ENCODE measurements around the gene PRKCG.

Gene PRKCG

GRCh38 chr19:53936029-53936428, 54.0 kb downstream of the PRKCG start:
- no peaks in the 10 kb centered on the region for H3K79me2 ChIP-seq (ENCODE audit: insufficient read depth, low read length)
- TF ChIP-seq EZH2phosphoT487 (conservative IDR thresholded peaks at IDR 0.05; ENCODE audit: low read length), result no peak
- no peaks in the 10 kb centered on the region for H3K9me3 ChIP-seq (ENCODE audit: insufficient read depth, low read length)
- H3K27ac ChIP-seq (ENCODE audit: low read depth, low read length), result no peak overlapping the region
- no peaks in the 10 kb centered on the region for H4K20me1 ChIP-seq (ENCODE audit: low read depth, low read length)
- no peaks in the 10 kb centered on the region for H3F3A ChIP-seq (ENCODE audit: insufficient read depth)
- H3K4me2 ChIP-seq (ENCODE audit: low read depth, low read length, poor library complexity, severe bottlenecking), result no peak overlapping the region
- no peak overlapping the region for H2AFZ ChIP-seq (ENCODE audit: low read depth, low read length, severe bottlenecking)
- H3K9me2 ChIP-seq (replicated peaks; ENCODE audit: insufficient read depth, low read length), result no peaks in the 10 kb centered on the region
- no peaks in the 10 kb centered on the region for H3K36me3 ChIP-seq (ENCODE audit: low read length)
- no peaks in the 10 kb centered on the region for H3K27me3 ChIP-seq (ENCODE audit: low read length)
- no peak overlapping the region for H3K9ac ChIP-seq (ENCODE audit: low read length)
- H3K4me3 ChIP-seq (ENCODE audit: insufficient read depth, low read length, poor library complexity, severe bottlenecking), result no peak overlapping the region

- no peak for TF ChIP-seq EZH2phosphoT487 (conservative IDR thresholded peaks at IDR 0.05; ENCODE audit: low read length)
- TF ChIP-seq CTCF (IDR thresholded peaks at IDR 0.05; ENCODE audit: insufficient read depth, low read length, poor library complexity, severe bottlenecking), result no peak
- no peaks in the 10 kb centered on the region for H3F3A ChIP-seq (ENCODE audit: insufficient read depth)
- H3K4me3 ChIP-seq (ENCODE audit: insufficient read depth, low read length, poor library complexity, severe bottlenecking), result no peak overlapping the region
- H3K9me3 ChIP-seq (ENCODE audit: insufficient read depth, low read length), result no peaks in the 10 kb centered on the region
- H3K9me2 ChIP-seq (replicated peaks; ENCODE audit: insufficient read depth, low read length), result no peaks in the 10 kb centered on the region
- H3K27me3 ChIP-seq (ENCODE audit: low read length), result no peaks in the 10 kb centered on the region
- no peak overlapping the region for H3K9ac ChIP-seq (ENCODE audit: low read length)
- no peaks in the 10 kb centered on the region for H3K36me3 ChIP-seq (ENCODE audit: low read length)
- no peak overlapping the region for H2AFZ ChIP-seq (ENCODE audit: low read depth, low read length, severe bottlenecking)
- H3K4me2 ChIP-seq (ENCODE audit: low read depth, low read length, poor library complexity, severe bottlenecking), result no peak overlapping the region
- no peaks in the 10 kb centered on the region for H4K20me1 ChIP-seq (ENCODE audit: low read depth, low read length)
- no peak overlapping the region for H3K27ac ChIP-seq (ENCODE audit: low read depth, low read length)
- no peaks in the 10 kb centered on the region for H3K79me2 ChIP-seq (ENCODE audit: insufficient read depth, low read length)
Observed at GRCh38 chr19:53942001-53942786, 60.2 kb downstream of the PRKCG start.

GRCh38 chr19:53944416-53944815, 62.4 kb downstream of the PRKCG start:
- Histone ChIP-seq H3F3A (ENCODE audit: insufficient read depth) (no peaks in the 10 kb centered on the region), H3K79me2 (ENCODE audit: insufficient read depth, low read length) (no peaks in the 10 kb centered on the region), H3K9me2 (replicated peaks; ENCODE audit: insufficient read depth, low read length) (no peaks in the 10 kb centered on the region), H3K9ac (ENCODE audit: low read length) (no peak overlapping the region), H2AFZ (ENCODE audit: low read depth, low read length, severe bottlenecking) (no peak overlapping the region), H3K4me2 (ENCODE audit: low read depth, low read length, poor library complexity, severe bottlenecking) (no peak overlapping the region), H3K4me3 (ENCODE audit: insufficient read depth, low read length, poor library complexity, severe bottlenecking) (no peak overlapping the region), H3K27ac (ENCODE audit: low read depth, low read length) (no peak overlapping the region), H3K27me3 (ENCODE audit: low read length) (no peaks in the 10 kb centered on the region), H3K36me3 (ENCODE audit: low read length) (no peaks in the 10 kb centered on the region), H3K9me3 (ENCODE audit: insufficient read depth, low read length) (no peaks in the 10 kb centered on the region), H4K20me1 (ENCODE audit: low read depth, low read length) (no peaks in the 10 kb centered on the region)
- TF ChIP-seq EZH2phosphoT487 (conservative IDR thresholded peaks at IDR 0.05; ENCODE audit: low read length) (no peak), CTCF (IDR thresholded peaks at IDR 0.05; ENCODE audit: insufficient read depth, low read length, poor library complexity, severe bottlenecking) (no peak)

GRCh38 chr19:53944933-53945332, 62.9 kb downstream of the PRKCG start:
- no peaks in the 10 kb centered on the region for H4K20me1 ChIP-seq (ENCODE audit: low read depth, low read length)
- no peaks in the 10 kb centered on the region for H3K9me3 ChIP-seq (ENCODE audit: insufficient read depth, low read length)
- H3F3A ChIP-seq (ENCODE audit: insufficient read depth), result no peaks in the 10 kb centered on the region
- no peak for TF ChIP-seq EZH2phosphoT487 (conservative IDR thresholded peaks at IDR 0.05; ENCODE audit: low read length)
- no peak for TF ChIP-seq CTCF (IDR thresholded peaks at IDR 0.05; ENCODE audit: insufficient read depth, low read length, poor library complexity, severe bottlenecking)
- no peak overlapping the region for H3K27ac ChIP-seq (ENCODE audit: low read depth, low read length)
- H2AFZ ChIP-seq (ENCODE audit: low read depth, low read length, severe bottlenecking), result no peak overlapping the region
- H3K36me3 ChIP-seq (ENCODE audit: low read length), result no peaks in the 10 kb centered on the region
- H3K9ac ChIP-seq (ENCODE audit: low read length), result no peak overlapping the region
- no peaks in the 10 kb centered on the region for H3K27me3 ChIP-seq (ENCODE audit: low read length)
- H3K9me2 ChIP-seq (replicated peaks; ENCODE audit: insufficient read depth, low read length), result no peaks in the 10 kb centered on the region
- H3K4me2 ChIP-seq (ENCODE audit: low read depth, low read length, poor library complexity, severe bottlenecking), result no peak overlapping the region
- no peaks in the 10 kb centered on the region for H3K79me2 ChIP-seq (ENCODE audit: insufficient read depth, low read length)
- no peak overlapping the region for H3K4me3 ChIP-seq (ENCODE audit: insufficient read depth, low read length, poor library complexity, severe bottlenecking)
